GM21723 (cell line): ENCODE measurements around the gene CLCF1.
"Not testable (repeated sequence)": the region's sequence is repeated elsewhere in the genome, so short reads cannot be mapped to it uniquely, and the experiment has no call there.

Experiments used
- ATAC-seq: cut with Tn5 transposase; IDR thresholded peaks from one replicate; pipeline ENCODE4 v1.9.1; 2021; ENCODE audit warnings: mild to moderate bottlenecking, moderate library complexity; ENCODE audit not compliant: unreplicated experiment

Gene CLCF1

GRCh38 chr11:67409261-67409666, 35.9 kb upstream of the CLCF1 start:
- ATAC-seq = peak; percentile 55

DNA sequence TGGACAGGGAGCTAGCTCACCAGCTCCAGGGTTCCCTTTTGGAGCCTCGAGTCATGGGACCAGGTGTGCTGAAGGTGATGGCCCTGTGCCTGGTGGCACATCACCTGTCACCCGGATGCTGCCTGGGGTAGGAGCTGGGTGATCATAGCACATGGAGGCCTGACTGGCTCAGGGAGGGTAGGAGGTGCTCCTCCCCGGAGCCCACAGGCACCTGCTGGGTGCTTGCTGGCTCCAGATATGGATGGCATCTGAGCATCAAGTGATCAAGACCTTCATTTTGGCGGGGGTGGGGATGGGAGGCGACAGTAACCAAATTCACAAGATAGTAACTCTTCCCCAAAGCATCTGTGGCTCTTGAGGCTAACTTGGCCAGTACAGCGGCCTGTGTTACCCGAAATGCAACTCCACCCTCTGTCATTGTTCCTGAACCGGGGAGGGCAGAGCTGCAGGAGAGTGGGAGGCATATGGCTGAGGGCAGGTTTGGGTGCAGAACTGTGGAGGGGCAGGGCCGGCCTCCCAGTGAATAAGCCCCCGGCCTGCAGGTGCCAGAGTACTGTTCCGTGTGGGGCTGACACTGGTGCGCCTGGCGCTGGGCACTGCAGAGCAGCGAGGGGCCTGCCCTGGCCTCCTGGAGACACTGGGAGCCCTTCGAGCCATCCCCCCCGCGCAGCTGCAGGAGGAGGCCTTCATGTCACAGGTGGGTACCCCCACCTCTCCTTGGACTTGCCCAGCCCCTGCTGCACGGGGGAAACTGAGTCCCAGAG, 35.2 kb upstream of the CLCF1 start:
- no peak for ATAC-seq

GRCh38 chr11:67407688-67408163, 34.3 kb upstream of the CLCF1 start:
- no peak for ATAC-seq

DNA sequence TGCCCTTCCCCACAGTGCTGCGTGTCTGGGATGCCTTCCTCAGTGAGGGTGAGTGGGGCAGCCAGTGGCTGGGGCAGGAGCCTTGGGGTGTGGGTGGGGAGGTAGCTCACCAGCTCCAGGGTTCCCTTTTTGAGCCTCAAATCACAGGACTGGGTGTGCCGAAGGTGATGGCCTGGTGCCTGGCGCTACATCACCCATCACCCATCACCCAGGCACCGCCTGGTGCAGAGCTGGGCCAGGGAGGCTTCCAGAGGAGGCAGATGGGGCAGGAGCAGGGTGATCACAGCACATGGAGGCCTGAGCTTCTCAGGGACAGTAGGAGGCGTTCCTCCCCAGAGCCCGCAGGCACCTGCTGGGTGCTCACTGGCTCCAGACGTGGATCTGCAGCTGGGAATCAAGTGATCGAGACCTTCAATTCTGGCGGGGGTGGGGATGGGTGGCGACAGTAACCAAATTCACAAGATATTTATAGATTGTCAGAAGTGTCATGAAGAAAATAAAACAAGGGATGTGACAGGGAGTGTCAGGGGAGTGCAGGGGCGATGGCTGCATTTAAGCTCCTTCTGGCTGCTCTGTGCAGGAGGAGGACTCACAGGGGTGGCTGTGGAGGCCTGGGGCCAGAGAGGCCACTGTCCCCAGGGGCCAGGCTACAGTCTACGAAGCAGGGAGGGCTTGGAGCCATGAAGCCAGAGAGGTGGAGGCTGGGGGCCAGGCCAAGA, 33.7 kb upstream of the CLCF1 start:
- no peak for ATAC-seq

GRCh38 chr11:67406420-67406968, 33.1 kb upstream of the CLCF1 start:
- no peak for ATAC-seq

GRCh38 chr11:67405688-67406339, 32.4 kb upstream of the CLCF1 start:
- no peak for ATAC-seq

- no peak for ATAC-seq
Observed at GRCh38 chr11:67405196-67405567, 31.8 kb upstream of the CLCF1 start.

DNA sequence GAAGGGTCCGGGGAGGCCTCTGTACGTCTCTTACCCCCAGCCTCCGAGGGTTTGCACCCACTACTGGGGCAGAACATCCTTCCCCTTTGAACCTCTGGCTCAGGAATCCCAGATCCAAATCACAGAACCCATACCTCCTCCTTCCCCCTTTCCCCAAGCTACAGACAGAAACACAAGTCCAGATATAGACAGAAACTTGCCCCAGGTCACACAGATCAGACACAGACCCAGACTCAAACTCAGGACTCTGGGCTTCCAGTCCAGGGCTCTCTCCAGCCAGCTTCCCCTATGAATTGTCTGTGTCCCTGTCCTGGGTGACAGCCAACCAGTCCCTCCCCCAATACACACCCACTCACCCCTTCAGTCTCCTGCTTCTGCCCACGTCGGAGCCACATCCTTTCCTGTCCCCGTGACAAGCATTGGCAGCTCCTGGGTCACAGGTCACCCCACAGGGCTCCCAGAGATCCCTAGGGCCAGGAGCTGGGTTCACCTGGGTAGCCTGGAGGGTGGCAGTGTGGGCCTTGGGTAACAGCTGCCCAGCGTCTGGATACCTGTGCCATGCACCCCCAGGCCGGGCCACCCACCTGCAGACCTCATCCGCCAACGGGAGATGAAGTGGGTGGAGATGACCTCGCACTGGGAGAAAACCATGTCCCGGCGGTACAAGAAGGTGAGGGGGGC, 31.3 kb upstream of the CLCF1 start:
- no peak for ATAC-seq

- ATAC-seq = not testable (repeated sequence)
Observed at GRCh38 chr11:67403085-67403484, 29.7 kb upstream of the CLCF1 start.

GRCh38 chr11:67402192-67402839, 28.9 kb upstream of the CLCF1 start:
- not testable (repeated sequence) for ATAC-seq

- ATAC-seq = peak; percentile 55
Observed at GRCh38 chr11:67401495-67402191, 28.2 kb upstream of the CLCF1 start, which contains the start of gene PPP1CA. Gene PPP1CA, minus strand, starts transcription at chr11:67401858. Its CDS starts 76 bp downstream, at chr11:67401782.

- peak; percentile 14 for ATAC-seq
Observed at GRCh38 chr11:67400942-67401494, 27.6 kb upstream of the CLCF1 start.

- ATAC-seq = no peak
Observed at GRCh38 chr11:67400251-67400941, 27.0 kb upstream of the CLCF1 start.

DNA sequence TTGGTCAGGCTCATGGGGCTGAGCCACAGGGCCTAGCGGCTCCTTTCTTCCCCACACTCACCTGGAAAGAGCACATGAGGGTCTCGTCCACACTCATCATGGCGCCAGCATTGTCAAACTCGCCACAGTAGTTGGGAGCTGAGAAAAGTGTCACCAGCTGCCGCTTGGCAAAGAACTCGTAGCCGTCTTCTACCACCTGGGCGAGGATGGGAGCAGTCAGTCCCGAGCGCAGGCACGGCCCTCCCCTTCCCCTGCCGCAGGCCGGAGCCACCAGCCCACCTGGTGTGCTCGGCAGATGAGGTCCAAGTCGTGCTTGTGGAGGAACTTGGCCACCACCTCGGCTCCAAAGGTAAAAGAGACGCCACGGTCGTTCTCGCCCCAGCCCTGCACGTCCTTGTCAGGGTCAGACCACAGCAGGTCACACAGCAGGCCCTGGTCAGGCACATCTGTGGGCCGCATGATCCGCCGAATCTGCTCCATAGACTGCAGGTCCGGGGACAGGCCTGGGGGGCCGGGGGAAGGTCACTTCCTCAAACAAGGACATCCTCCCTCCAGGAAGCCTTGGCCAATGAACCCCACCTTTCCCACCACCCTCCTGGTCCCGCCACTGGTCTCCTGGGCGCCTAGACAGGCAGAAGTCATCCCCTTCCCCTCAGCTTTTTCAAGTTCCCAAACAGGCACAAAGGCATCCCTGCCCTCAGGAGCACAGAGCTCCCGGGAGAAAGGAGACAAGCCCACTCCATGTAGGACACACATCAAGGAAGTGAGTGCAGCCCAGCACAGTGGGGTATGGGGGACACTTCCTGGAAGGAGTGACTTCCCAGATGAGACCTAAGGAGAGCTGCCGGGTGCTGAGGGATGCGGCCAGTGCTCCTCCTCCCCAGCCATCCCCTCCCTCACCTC, 25.5 kb upstream of the CLCF1 start:
- ATAC-seq = no peak

GRCh38 chr11:67397986-67398660, 24.7 kb upstream of the CLCF1 start:
- ATAC-seq = no peak

DNA sequence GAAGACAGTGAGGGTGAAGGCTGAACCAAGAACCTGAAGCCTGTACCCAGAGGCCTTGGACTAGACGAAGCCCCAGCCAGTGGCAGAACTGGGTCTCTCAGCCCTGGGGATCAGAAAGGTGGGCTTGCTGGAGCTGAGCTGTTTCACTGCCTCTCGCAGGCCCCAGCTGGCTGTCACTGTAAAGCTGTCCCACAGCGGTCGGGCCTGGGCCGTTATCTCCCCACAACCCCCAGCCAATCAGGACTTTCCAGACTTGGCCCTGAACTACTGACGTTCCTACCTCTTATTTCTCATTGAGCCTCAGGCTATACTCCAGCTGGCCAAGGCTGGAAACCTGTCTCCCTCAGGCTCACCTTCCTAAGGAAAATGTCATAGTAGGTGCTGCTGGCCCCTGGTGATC, 24.1 kb upstream of the CLCF1 start:
- no peak for ATAC-seq
